Effector memory CD4-positive, alpha-beta T cell (primary cell): ENCODE results near the gene SH2D3A.

Experiments used
- DNase-seq, 3 donors: peaks; one replicate each; pipeline ENCODE4 v3.0.0-alpha.2; 2020
- H3K27ac ChIP-seq: 2 replicates; pipeline ENCODE4 v1.7.0; 2013; ENCODE audit warnings: mild to moderate bottlenecking, low read length, moderate library complexity; ENCODE audit not compliant: insufficient read depth, poor library complexity, severe bottlenecking
- H3K27me3 ChIP-seq: replicated peaks from 2 replicates; pipeline ENCODE4 v1.7.0; 2013; ENCODE audit warnings: mild to moderate bottlenecking, low read length; ENCODE audit not compliant: insufficient read depth, control insufficient read depth, poor library complexity, severe bottlenecking
- H3K36me3 ChIP-seq: 2 replicates; pipeline ENCODE4 v1.7.0; 2013; ENCODE audit warnings: mild to moderate bottlenecking, low read length, moderate library complexity; ENCODE audit not compliant: control insufficient read depth, insufficient read depth
- H3K4me1 ChIP-seq: 2 replicates; pipeline ENCODE4 v1.7.0; 2013; ENCODE audit warnings: low read length, mild to moderate bottlenecking; ENCODE audit not compliant: control insufficient read depth, insufficient read depth, poor library complexity, severe bottlenecking
- H3K4me3 ChIP-seq: 2 replicates; pipeline ENCODE4 v1.7.0; 2013; ENCODE audit warnings: low read length, low read depth, mild to moderate bottlenecking; ENCODE audit not compliant: insufficient read depth, poor library complexity, severe bottlenecking
- H3K9me3 ChIP-seq: 2 replicates; pipeline ENCODE4 v1.7.0; 2013; ENCODE audit warnings: mild to moderate bottlenecking, low read length, moderate library complexity; ENCODE audit not compliant: control insufficient read depth

SH2D3A gene

GRCh38 chr19:6721773-6722172 lies 45.5 kb downstream of the SH2D3A start:
- H3K27ac ChIP-seq: no peak overlapping the region
- H3K4me1 ChIP-seq: no peaks in the 10 kb centered on the region
- no peak for DNase-seq
- no peaks in the 10 kb centered on the region for H3K36me3 ChIP-seq
- H3K9me3 ChIP-seq: no peaks in the 10 kb centered on the region
- H3K27me3 ChIP-seq: no peaks in the 10 kb centered on the region
- no peak overlapping the region for H3K4me3 ChIP-seq

DNA sequence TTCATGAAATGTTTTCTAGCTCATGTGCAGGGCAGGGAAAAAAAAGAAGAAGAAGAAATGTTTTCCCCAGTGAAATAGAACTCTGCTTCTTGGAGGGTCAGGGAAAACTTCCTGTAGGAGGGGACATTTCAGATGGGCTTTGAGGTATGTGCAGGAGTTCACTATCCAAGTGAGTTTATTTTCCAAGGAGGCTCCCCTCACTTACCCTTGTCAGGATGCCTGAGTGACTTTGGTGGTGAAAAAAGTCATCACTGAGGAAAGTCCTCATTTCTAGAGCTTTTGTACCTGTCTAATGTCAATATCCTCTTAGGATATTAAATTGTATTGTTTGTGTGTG lies 46.1 kb downstream of the SH2D3A start:
- DNase-seq: no peak
- no peaks in the 10 kb centered on the region for H3K4me1 ChIP-seq
- H3K36me3 ChIP-seq: no peaks in the 10 kb centered on the region
- no peaks in the 10 kb centered on the region for H3K27me3 ChIP-seq
- no peaks in the 10 kb centered on the region for H3K9me3 ChIP-seq
- no peak overlapping the region for H3K27ac ChIP-seq
- H3K4me3 ChIP-seq: no peak overlapping the region

GRCh38 chr19:6720369-6721137 lies 46.7 kb downstream of the SH2D3A start, which contains the start of gene C3:
Gene C3, minus strand, starts transcription at chr19:6720650. Its CDS starts 61 bp downstream, at chr19:6720589.
- Histone ChIP-seq H3K4me3 (no peak within 1 kb of the TSS), H3K27ac (no peak within 1 kb of the TSS), H3K36me3 (no peaks in the 10 kb centered on the region), H3K27me3 (no peaks in the 10 kb centered on the region), H3K9me3 (no peaks in the 10 kb centered on the region), H3K4me1 (no peaks in the 10 kb centered on the region)
- no peak for DNase-seq

GRCh38 chr19:6719992-6720368 lies 47.3 kb downstream of the SH2D3A start:
- Histone ChIP-seq H3K4me3 (no peak overlapping the region), H3K27me3 (no peaks in the 10 kb centered on the region), H3K4me1 (no peaks in the 10 kb centered on the region), H3K27ac (no peak overlapping the region), H3K36me3 (no peaks in the 10 kb centered on the region), H3K9me3 (no peaks in the 10 kb centered on the region)
- no peak for DNase-seq

DNA sequence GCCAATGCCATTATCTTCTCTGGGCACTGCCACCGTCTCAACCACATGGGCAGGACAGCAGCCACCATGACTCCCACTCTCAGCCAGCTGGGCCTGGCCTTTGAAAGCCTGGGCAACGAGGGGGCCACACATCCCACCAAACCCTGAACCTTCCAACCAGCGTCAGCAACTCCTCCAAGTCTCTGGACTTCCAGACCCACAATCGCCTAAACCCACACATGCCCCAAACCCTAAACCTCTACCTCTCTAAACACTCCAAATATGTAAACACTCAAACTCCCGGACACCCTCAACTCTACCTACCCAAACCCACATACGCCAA lies 47.7 kb downstream of the SH2D3A start:
- no peak overlapping the region for H3K27ac ChIP-seq
- no peaks in the 10 kb centered on the region for H3K36me3 ChIP-seq
- H3K9me3 ChIP-seq: no peaks in the 10 kb centered on the region
- DNase-seq: no peak
- H3K4me3 ChIP-seq: no peak overlapping the region
- no peaks in the 10 kb centered on the region for H3K27me3 ChIP-seq
- no peaks in the 10 kb centered on the region for H3K4me1 ChIP-seq

GRCh38 chr19:6718741-6719539 lies 48.3 kb downstream of the SH2D3A start:
- DNase-seq: peak in 2 of 3 donors; percentile 22 to 23
- H3K4me3 ChIP-seq: no peak overlapping the region

GRCh38 chr19:6718111-6718740 lies 49.0 kb downstream of the SH2D3A start:
- no peak overlapping the region for H3K27ac ChIP-seq
- H3K27me3 ChIP-seq: no peaks in the 10 kb centered on the region
- no peak for DNase-seq
- no peaks in the 10 kb centered on the region for H3K4me1 ChIP-seq
- H3K4me3 ChIP-seq: no peak overlapping the region
- H3K36me3 ChIP-seq: no peaks in the 10 kb centered on the region
- no peaks in the 10 kb centered on the region for H3K9me3 ChIP-seq

More at GRCh38 chr19:6718741-6719539, 48.3 kb downstream of the SH2D3A start:
- Histone ChIP-seq H3K27ac (no peak overlapping the region), H3K27me3 (no peaks in the 10 kb centered on the region), H3K4me1 (no peaks in the 10 kb centered on the region), H3K36me3 (no peaks in the 10 kb centered on the region), H3K9me3 (no peaks in the 10 kb centered on the region)

- Histone ChIP-seq H3K27me3 (no peaks in the 10 kb centered on the region), H3K9me3 (no peaks in the 10 kb centered on the region), H3K4me1 (no peaks in the 10 kb centered on the region), H3K4me3 (no peak overlapping the region), H3K27ac (no peak overlapping the region), H3K36me3 (no peaks in the 10 kb centered on the region)
- DNase-seq: no peak
Observed at GRCh38 chr19:6717441-6717971, 49.7 kb downstream of the SH2D3A start.

DNA sequence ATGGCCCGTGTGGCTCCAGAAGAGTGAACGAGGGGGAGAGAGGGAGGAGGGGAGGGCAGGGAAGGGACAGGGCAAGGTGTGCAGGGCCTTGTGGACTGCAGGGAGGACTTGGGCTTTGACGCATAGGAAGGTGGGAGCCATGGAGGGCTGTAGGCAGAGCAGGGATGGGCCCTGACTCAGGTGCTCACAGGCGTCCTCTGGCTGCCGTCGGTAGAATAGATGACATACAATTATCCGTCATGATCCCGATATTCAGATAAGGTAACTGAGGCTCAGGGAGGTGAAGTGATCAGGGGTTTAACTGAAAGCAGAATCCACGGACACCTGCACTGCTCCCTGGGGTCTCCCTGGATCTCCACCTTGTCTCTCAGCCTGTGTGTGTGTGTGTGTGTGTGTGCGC lies 50.2 kb downstream of the SH2D3A start:
- Histone ChIP-seq H3K4me1 (no peaks in the 10 kb centered on the region), H3K9me3 (no peaks in the 10 kb centered on the region), H3K27me3 (no peaks in the 10 kb centered on the region), H3K36me3 (no peaks in the 10 kb centered on the region), H3K4me3 (no peak overlapping the region), H3K27ac (no peak overlapping the region)
- no peak for DNase-seq

DNA sequence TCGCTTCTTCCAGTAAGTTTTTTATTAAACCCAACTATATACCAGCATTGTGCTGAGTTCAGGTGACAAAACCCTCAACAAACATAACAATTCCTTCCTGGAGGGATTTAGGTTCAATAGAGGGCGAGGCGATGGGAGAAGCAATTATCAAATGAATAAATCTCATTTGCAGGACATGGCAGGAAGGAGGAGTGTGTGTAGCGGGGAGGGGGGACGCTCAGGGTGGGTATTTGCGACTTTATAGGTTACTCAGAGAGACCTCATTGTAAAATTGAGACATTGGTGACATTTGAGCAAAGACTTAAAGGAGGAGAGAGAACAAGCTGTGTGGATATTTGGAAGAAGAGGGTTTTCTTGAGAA lies 50.6 kb downstream of the SH2D3A start:
- Histone ChIP-seq H3K27me3 (no peaks in the 10 kb centered on the region), H3K9me3 (no peaks in the 10 kb centered on the region), H3K27ac (no peak overlapping the region), H3K36me3 (no peaks in the 10 kb centered on the region), H3K4me3 (no peak overlapping the region), H3K4me1 (no peaks in the 10 kb centered on the region)
- DNase-seq: no peak
